ENCODE measurements around the gene TIMM50.
"Not testable (repeated sequence)": the region's sequence is repeated elsewhere in the genome, so short reads cannot be mapped to it uniquely, and the experiment has no call there.

Gene TIMM50

GRCh38 chr19:39470724-39471339 lies 9.8 kb upstream of the TIMM50 start:
- DNase-seq = no peak

DNA sequence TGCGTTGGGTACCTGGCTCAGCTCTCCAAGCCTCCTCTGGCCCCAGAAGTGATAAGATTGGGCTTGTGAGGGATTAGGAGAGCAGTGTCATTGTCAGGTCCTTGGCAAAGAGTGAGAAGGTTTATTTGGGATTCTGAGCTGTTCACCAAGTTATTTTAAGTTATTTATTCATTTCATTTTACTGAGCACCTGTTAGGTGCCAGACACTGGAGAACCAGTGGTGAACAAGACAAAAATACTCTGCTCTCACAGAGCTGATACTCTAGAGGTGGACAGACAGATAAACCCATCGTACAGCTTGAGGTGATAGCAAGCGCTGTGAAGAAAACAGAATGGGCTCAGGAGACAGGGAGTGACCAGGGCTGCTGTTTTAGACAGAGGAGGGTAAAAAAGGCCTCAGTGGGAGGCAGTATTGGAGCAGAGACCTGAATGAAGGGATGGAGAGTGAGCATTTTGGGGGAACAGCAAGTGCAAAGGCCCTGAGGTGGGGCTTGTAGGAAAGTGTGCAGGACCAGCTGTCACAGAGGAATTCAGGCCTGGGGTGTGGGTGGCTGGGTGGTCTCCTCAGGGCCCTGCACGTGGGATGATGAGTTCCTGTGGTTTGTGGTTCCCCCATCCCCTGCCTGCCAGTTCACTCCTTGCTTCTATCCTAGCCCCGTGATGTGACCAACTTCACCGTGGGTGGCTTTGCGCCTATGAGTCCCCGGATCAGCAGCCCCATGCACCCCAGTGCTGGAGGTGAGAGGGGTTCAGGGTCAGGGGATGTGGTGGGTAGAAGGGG lies 8.7 kb upstream of the TIMM50 start:
- no peak for DNase-seq

GRCh38 chr19:39472746-39473442 lies 7.7 kb upstream of the TIMM50 start:
- DNase-seq = no peak

DNA sequence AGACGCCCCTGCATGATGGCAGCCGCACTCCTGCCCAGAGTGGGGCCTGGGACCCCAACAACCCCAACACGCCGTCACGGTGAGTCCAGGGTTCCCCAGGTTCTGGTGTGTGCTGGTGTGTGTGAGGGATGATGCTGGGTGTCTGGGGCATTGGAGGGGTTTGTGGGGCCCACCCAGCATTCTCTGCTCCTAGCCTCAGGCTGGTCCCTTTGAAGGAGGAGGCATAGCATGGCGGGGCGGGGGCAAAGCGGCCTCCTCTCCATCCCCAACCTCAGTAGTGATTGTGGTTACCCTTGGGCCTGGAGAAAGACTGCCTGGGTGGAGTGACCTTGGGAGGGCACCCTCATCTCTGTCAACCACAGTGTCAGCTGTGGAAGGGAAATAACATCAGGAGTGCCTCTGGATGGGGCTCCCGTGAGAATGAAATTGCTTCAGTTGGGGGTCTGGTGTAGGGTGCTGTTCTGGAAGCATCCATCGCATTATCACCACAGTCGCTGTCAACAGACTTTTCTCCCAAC lies 7.1 kb upstream of the TIMM50 start:
- DNase-seq = no peak

- peak; percentile 77 for DNase-seq
Observed at GRCh38 chr19:39474139-39474620, 6.5 kb upstream of the TIMM50 start.

GRCh38 chr19:39475748-39476147 lies 4.9 kb upstream of the TIMM50 start:
- no peak for DNase-seq

GRCh38 chr19:39479319-39479801 lies 1.3 kb upstream of the TIMM50 start:
- DNase-seq = not testable (repeated sequence)

DNA sequence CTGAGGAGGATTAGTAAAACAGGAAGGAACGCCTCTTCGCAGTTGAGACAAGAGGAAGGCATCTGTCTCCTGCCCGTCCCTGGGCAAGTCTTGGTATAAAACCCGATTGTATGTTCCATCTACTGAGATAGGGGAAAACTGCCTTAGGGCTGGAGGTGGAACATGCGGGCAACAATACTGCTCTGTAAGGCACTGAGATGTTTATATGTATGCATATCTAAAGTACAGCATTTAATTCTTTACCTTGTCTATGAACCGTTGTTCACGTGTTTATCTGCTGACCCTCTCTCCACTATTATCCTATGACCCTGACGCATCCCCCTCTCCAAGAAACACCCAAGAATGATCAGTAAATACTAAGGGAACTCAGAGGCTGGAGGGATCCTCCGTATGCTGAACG lies 722 bp upstream of the TIMM50 start:
- no peak for DNase-seq

- no peak for DNase-seq
Observed at GRCh38 chr19:39481229-39481545, 549 bp downstream of the TIMM50 start.

DNA sequence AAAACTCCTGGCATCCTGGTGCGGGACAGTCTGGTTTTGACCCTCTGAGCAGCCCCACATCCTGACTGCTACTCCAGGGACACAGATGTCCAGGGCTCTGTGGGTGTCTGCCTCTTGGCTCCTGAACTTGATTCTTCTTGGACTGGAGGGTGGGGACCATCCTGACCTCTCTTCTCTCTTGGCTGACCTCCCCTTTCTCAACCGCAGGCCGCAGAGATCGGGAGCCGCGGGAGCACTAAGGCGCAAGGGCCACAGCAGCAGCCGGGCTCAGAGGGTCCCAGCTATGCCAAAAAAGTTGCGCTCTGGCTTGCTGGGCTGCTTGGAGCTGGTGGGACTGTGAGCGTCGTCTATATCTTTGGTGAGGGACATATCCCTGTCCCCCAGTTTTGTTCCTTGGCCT lies 1.0 kb downstream of the TIMM50 start:
- no peak for DNase-seq

GRCh38 chr19:39483141-39483540 lies 2.5 kb downstream of the TIMM50 start:
- no peak for DNase-seq

DNA sequence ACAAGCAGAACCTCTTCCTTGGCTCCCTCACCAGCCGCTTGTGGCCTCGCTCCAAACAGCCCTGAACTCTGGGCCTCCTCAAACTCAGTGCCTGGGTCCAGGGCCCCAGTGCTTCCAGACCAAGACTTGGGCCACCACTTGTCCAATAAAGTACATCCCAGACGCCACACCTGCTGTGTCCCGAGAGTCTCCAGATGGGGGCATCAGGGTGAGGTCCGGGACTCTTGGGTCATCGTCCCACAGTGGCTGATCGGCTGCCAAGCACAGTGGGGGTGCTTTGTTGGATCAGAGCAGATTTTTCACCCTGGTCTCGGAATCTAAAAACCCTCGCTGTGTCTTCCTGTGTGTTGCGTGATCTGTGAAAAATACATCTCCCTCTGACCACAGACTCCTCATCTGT lies 9.1 kb downstream of the TIMM50 start:
- DNase-seq = no peak

DNA sequence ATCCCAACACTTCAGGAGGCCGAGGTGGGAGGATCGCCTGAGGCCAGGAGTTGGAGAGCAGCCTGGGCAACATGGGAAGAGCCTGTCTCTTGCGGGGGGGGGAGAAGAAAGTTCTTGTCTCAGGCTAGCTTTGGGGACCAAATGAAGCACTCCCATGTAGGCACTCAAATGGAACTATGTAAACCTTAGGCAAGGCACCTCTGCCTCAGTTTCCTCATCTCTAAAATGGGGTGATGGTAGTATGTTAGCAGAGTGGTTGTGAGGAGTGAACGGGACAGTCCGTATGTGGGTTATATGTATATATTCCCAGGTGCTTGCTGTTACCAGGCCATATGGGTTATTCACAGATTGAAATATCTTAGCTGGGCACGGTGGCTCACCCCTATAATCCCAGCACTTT lies 11.6 kb downstream of the TIMM50 start:
- no peak for DNase-seq

DNA sequence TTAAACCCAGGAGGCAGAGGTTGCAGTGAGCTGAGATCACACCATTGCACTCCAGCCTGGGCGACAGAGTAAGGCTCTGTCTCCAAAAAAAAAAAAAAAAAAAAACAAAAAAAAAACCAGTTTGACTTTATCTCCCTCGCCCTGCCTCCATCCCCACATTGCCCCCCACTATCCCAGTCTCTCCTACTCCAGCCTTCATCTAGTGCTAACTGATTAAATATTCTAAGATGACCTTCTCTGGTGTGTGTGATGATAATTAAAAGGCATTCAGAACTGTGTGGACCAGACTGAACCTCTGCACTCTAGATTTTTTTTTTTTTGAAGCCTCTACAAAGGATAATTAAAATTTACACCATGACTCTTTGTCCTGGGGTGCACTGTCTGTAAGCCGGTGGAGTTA lies 12.2 kb downstream of the TIMM50 start:
- DNase-seq = no peak

DNA sequence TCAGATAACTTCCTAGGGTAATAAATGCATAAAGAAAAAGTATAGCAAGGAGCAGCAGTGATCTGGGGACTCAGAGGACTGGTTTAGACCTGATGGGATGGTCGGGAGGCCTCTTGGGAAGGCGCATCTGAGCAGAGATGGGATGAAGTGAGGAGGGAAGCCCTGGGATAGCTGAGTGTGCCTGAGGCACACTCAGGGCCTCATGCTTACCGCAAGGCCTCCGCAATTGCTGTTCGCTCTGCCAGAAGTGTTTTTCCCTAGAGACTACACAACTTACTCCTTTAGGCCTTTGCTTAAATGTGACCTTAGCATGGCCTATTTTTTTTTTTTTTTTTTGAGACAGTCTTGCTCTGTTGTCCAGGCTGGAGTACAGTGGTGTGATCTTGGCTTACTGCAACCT lies 14.0 kb downstream of the TIMM50 start:
- no peak for DNase-seq

GRCh38 chr19:39496063-39496462 lies 15.4 kb downstream of the TIMM50 start:
- no peak for DNase-seq

- no peak for DNase-seq
Observed at GRCh38 chr19:39497701-39497995, 17.0 kb downstream of the TIMM50 start.

DNA sequence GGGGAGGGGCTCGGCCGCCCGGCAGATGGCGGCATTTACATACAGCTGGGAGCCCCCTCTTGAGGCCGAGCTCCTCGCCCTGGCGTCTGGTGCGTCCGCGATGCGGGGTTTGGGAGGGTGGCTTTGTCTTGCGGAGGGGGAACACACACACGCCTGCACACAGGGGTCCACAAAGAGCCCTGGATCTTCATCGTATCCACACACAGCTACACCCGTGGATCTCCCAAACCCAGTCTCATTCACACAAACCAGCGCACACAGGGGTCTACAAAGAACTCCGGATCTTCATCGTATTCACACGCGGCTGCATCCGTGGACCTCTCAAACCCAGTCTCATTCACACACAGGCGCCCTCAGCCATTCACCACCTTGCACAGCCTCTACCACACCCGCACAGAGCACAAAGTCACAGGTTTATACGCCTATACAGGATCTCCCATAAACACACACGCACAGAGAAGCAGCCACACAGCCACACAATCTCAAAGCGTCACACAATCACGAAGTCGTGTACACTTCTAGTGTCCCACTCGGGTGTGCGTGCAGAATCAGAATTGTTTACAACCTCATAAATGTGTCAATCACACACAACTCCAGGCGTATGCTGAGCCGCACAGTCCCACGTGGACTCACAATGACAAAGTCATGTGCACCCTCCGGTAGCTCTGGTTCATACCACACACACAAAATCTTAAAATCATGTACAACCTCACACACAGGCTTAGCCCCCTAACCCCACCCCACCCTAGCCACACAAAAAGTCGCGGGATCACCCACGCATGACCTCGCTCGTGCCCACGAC lies 17.6 kb downstream of the TIMM50 start:
- peak; percentile 16 for DNase-seq

DNA sequence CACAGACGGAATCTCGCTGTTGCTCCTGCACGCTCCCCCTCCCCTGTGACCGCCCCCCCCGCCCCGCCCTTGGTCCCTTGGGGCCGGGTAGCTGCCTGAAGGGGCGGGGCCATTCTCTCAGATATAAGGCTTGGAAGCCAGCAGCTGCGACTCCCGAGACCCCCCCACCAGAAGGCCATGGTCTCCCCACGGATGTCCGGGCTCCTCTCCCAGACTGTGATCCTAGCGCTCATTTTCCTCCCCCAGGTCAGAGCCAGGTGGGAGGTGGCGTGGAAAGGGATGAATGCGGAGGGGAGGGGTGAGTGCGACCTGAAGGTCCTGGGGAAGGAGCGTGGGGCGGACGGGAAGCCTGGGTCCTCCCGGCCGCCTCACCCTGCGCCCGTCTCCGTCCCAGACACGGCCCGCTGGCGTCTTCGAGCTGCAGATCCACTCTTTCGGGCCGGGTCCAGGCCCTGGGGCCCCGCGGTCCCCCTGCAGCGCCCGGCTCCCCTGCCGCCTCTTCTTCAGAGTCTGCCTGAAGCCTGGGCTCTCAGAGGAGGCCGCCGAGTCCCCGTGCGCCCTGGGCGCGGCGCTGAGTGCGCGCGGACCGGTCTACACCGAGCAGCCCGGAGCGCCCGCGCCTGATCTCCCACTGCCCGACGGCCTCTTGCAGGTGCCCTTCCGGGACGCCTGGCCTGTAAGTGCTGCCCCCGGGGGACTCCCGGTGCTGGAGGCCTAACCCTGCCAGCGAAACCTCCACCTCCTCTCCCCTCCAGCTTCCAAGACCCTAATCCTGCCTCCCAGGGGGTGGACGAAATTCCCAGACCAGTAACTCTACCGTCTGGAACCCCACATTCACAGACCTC lies 18.4 kb downstream of the TIMM50 start, which contains the start of gene DLL3:
TSS of gene DLL3 (plus strand) at position 150 of the 845 bp plus-strand sequence. CDS start at position 178, 28 bp downstream.
- peak; percentile 19 for DNase-seq

GRCh38 chr19:39499932-39500331 lies 19.3 kb downstream of the TIMM50 start:
- DNase-seq = no peak

- DNase-seq = no peak
Observed at GRCh38 chr19:39500543-39500942, 19.9 kb downstream of the TIMM50 start.

GRCh38 chr19:39501340-39501739 lies 20.7 kb downstream of the TIMM50 start:
- no peak for DNase-seq

All from activated naive CD4-positive, alpha-beta T cell treated with Interleukin-2 at 50 U/mL for 16 hours (primary cell).